AG08395 (cell line): ENCODE results near the gene KCNIP4.

Source experiments
- DNase-seq: peaks from one replicate; pipeline ENCODE4 v3.0.0; 2012; ENCODE audit warnings: mixed read lengths, low spot score

KCNIP4 gene

DNA sequence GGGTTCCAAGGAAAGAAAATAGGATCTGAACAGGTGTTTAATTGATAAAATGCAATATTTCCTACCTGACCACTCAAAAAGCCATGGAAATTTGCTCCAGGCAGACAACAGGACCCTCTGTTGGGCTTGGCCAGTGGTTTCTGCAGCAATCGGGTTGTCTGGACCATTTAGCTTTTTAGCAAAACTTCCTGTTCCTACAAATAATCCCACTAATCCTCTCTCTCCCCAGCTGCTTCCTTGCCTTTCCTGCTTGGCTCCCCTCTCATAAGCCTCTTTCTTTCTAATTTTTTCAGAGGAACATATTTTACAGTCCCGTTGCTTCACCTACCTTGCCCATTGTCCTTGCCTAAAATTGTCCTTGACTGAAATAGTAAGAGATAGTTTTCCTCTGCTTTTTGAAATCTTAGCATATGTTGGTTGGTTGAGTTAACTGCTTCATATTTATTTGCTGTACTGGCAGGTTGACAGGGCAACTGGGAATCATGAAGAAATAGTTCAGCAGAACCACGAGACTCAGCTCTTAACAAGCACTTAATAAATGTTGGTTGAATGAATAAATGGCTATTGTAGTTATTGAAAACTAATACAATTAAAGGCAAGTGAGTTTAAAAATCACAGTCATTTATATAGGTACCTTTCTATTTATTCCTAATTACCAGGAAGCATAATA, 259.8 kb downstream of the KCNIP4 start:
- no peak for DNase-seq

DNA sequence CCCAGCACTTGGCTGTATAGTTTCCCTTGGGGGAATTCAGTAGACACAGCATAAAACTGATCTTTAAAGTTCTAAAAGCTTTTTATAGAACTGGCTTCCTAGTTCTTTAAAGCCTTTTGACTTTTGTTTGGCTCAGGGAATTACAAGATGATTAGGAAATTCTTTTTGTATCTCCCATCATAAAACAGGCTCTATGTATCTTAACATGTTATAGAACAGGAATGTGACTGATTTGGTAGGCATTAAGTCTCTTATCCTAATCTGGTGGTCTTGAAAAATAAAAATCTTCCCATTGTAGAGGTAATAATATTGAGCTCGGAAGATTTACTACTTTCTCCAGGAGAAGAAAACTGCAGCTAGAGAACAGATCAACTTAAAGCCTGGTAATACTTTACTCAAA, 262.7 kb downstream of the KCNIP4 start:
- no peak for DNase-seq

DNA sequence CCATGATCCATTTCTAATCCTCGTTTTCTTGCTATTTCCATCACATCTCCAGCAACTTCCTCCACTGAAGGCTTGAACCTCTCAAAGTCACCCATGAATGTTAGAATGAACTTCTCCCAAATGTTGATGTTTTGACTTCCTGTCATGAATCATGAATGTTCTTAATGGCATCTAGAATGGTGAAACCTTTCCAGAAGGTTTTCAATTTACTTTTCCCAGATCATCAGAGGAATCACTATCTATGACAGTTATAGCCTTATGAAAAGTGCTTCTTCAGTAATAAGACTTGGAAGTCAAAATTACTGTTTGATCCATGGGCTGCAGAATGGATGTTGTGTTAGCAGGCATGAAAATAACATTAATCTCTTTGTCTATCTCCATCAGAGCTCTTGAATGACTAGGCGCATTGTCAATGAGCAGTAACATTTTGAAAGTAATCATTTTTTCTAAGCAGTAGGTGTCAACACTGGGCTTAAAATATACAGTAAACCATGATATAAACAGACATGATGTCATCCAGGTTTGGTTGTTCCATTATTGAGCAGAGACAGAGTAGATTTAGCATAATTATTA, 268.2 kb downstream of the KCNIP4 start:
- DNase-seq = no peak

DNA sequence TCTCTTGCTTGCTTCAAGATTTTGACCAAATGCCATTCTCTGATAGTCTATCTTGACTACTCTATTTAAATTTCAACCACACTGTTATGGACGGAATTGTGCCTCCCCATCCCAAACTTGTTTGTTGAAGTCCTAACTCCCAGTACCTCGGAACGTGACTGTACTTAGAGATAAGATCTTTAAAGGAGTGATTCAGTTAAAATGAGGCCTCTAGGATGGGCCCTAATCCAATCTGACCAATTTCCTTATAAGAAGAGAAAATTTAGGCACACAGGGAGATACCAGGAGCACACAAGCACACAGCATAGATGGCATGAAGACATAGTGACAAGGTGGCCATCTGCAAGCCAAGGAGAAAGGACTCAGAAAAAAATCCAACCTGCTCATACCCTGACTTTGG, 269.9 kb downstream of the KCNIP4 start:
- no peak for DNase-seq

DNA sequence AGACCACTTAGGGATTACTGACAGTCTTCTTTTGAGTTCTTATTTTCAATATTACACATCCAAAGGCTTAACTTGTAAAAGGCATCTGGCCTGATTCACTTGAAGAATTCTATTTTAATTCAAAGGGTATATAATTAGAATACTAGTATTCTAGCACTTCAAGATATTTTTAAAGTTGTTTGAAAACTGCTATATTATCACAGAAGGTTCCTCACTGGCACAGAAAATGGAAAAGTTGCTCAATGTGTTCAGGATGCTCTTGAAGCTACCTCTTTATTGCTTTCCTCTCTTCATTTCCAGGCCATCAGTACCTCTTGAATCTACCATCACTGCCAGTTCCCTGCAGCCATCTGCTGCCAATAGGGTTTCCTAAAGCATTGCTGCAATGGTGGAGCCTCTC, 271.4 kb downstream of the KCNIP4 start:
- no peak for DNase-seq

DNA sequence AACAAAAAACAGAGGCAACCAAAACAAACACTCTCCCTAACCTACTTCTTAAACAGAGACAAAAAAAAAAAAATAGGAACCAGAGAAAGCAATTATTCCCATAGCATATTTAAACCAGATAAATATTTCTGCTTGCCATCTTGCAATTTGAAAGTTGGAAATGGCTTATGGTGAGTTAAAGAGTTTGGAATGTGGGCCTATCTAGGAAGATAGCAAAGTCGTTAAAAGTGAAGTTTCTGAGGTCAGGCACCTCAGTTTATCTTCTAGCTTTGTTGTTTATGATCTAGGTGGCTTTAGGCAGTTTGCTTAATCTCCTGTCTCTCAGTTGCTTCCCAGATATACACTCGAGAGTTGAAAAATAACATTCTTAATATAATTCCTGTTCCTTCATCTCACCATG, 284.2 kb downstream of the KCNIP4 start:
- DNase-seq = no peak

DNA sequence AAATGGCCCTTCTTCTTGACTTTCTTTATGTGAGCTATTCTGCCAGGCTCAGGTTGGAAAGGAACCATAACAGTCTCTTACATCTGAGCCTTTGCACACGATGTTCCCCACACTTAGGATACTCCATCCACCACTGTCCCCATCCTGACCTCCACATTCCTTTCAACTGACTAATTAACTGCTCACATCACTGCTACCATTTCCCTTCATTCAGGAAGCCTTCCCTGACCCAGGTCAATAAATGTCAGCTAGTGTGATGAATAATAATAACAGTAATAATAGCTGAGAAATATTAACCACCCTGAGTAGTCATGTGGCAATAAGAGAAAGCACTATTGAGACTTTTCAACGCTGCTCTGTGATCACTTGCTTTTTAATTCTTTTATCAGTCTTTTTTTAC, 291.7 kb downstream of the KCNIP4 start:
- no peak for DNase-seq

DNA sequence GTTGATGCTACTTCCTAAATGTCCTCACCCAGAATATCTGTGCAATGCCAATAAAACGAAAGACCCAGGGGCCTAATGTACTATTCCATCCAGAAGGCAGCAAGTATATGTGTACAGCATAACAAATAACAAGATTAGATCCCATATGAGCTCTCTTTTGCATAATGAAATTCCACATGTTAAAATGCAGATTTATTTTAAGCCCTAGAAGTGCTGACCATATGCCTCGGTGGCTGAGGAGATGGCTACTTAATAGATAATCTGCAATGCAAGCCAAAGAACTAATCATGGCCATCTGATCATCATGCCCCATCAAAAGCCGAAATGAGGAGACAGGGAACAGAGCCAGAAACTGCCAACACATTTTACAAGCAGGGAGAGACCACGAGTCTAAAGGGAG, 293.5 kb downstream of the KCNIP4 start:
- DNase-seq = no peak

DNA sequence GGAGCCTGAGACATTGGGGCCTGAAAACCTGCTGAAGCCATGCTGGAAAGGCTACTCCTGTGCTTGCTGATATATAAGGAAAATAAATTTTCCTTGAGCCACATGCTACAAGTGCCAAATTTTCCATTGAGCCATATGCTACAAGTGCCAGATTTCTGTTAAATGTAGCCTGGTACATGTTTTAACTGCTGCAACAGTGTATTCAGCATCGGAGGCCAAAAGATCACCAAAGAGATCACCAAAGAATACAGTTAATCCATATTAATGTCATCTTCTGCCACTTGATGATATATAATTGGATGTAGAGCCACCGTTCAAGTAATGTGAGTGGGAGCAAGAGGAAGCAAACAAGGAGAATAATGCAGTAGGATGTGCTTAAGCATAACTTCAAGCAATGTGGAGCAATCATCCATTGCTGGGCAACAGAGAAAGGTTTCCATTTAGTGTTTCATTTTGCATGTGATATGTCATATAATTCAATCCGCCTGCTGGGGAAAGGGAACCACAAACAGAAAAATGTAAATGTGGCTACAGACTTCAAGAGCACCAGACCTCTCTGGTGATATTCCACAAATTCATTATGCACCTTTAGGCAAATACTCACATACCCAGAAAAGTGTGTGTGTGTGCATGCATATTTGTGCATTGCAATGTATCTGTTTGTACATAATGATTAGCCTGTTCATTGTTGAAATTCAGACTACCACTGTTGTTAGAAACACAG, 295.9 kb downstream of the KCNIP4 start:
- DNase-seq = no peak

DNA sequence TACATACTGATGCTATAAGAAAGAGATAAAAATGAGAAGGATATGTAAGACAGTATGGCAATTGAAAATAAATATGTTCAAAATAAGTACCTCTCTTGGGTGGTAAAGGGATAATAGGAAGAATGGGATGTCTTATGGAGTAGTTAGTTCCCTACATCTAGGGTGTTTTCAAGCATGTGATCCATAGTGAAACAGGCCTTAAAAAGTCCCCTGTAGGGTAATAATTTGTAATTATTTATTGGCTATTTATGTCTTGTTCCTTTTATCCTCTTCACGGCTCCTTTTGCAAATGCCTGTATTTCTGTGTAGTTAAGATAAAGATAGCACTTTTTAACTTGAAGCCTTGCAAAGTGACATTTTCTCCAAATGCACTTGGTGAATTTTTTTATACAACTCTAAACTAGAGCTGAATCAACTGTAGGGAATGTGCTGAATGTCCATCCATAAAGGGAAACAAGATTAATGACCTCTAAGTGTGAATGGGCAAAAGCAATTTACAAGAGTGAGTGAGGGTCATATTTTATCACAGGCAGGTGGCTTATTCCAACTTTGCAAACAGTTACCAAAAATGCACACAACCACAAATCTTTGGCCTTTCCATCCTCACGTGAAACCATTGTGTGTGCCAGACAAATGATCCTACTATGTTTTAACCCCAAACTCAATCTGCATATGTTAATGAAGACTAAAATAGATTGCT, 299.0 kb downstream of the KCNIP4 start:
- no peak for DNase-seq

DNA sequence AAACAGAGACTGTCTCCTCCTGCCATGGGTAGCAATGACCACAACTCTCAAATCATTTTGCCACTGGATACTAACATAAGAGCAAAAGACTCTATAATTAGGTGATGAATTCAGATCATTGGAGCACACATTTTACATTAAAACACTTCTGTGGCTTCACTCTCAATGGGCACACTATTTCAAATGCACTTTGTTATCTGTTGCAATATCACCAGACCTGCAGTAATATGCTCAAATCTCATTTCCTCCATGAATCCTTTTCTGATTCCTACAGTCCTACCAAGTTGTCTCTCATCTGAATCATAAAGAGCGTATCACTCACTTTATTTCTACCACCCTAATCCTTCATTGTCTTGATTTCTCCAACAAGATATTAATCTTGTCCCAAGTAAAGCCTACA, 302.8 kb downstream of the KCNIP4 start:
- DNase-seq = no peak

DNA sequence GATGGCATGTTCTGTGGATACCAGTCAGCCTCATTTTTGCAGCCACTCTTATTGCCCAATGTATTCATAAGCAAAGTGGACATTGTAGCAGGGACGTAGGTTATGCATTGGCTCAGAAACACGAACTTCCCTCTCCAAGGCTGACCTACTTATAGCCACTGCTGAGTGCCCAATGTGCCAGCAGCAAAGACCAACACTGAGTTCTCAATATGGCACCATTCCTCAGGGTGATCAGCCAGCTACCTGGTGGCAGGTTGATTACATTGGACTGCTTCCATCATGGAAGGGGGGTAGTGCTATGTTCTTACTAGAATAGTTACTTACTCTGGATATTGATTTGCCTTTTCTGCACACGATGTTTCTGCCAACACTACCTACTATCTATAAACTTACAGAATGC, 306.9 kb downstream of the KCNIP4 start:
- DNase-seq = no peak

DNA sequence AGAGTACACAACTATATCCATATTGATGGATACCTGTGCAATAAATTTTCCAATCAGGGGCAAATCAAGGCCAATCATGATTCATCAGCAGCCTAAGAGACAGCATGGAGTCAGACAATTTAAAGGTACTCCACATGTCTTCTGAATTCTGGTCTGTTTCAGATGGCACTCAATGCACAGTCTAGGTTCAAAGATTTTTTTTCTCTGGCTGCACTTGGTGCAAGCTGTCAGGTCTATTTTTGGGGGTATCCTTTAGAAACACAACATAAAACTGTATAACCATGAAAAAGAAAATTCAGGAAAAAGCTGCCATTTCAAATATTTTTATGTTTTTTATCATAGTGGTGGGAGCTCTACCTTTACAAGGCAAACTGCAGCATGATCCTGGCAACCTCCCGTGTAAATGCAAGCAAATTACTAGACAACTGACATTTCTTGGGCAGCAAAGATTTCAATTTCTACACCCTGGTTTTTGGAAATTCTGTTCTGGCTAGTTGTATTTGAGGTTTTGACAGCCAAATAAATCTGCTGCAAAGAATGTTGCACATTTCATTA, 310.3 kb downstream of the KCNIP4 start:
- no peak for DNase-seq

DNA sequence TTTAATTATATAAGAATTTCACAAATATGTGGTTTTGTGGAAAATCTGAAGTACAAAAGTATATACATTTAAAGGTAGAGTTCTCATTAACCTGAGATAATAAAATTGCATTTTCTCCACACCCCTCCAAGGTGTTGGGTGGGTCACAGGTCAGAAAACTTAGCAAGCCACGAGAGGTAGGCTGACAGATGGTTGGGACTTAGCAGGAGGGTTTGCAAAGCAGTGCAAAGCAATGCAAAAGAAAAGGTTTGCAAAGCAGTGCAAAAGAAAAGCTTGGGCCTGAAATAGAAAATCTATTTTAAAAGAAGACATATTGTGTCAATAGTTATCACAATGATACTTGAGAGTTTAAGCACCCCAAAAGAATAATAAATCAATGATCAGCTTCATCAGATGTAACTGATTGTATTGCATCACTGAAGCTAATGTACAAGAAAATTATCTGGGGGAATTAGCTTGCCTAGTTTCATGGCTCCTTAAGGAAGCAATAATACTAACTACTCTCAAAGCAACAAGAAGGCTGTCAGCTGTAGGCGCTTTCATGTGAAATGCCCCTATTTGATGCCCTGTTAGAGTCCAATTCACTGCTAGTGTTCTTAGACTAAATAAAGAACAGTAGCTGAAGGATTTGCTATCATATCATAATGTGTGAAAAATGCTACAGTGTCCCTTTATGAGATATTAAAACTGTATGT, 319.5 kb downstream of the KCNIP4 start:
- DNase-seq = no peak

DNA sequence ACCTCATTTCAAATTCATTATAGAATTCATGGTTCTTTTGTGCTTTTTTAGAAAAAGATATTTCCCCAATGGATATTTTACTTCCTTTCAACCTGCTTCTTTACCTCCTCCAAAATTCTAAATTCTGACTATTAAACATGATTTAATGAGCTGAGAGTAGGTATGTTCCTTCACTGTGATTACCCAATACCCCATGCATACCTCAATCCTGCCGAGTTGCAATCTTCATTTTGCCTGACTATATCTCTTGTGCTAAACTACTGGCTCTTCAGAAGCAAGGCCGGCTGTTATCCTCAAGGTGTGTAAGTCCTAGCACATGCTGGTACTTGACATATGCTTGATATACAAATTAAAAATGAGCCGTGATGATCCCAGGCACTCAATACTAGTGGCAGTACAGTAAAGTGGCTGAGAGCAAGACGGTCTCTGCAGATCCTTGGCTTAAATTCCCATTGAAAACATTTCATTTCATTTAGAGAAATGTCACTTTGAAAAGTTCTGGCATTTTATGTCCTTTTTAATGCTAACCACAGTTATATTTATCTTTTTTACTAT, 320.4 kb downstream of the KCNIP4 start:
- DNase-seq = no peak

DNA sequence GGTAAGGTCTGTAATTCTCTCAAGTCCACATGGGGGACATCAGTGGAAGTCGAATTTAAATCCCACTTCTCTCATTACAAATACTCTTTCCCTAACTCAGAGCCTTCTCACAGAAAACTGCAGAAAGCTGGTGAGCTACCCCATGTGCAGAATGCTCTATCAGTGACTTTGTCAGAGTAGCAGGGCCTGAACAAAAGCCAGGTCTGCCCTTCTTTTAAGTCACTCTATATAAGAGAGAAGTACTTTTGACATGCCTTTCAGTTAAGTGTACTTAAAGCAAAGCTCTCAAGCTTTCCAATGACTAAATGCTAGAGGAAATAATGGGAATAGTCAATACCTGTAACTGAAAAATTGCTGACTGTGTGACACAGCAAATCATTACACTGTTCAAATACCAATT, 323.1 kb downstream of the KCNIP4 start:
- DNase-seq = no peak

DNA sequence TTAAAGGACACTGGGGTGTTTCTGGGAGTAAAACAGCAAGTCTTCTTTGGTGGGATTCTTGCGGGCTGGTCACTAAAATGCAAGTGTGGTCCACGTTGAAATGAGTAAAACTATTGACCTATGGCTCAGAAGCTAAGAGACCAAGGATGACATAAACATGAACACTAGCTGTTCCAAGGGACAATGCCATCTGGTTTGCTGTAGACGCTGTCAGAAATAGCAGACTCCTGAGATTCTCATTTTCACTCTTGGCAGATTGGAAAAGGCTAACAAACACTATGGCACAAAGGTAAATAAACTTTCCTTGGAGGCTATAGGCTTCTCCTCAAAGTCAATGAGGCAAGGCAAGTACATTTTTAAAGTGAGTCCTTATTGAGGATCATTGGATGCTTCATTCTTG, 343.6 kb downstream of the KCNIP4 start:
- no peak for DNase-seq

DNA sequence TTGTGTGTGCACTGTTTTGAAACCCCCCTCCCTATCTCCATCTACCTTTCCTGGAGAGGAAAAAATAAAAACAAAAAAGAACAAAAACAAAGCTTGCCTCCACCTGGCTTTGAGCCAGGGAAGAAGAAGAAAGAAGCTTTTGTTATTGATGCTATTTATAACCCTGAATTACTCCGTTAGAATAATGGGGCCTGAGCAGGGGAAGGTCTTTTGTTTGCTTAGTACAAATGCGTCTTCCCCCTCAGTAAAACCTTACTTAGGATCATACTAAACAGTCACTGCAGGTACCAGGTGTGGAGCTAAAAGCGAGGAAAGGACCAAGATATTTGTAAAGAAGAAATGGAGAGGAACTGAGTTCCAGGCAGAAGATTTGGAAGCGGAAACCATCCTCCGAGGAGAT, 352.1 kb downstream of the KCNIP4 start:
- no peak for DNase-seq

DNA sequence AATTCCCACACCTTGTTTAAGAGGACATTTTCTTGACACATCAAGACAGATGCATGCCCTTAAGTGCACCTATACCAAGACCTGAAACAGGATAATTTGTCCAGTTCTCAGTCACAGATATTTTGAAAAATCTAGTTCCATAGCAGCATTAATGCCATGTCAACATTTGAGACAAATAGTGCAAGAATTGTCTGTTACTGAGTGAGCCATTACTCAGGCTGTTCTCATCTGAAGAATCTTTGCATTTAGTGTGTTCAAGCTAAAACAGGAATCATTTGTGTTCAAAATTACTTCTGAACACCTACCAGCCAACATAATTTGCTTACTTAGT, 354.9 kb downstream of the KCNIP4 start:
- no peak for DNase-seq

DNA sequence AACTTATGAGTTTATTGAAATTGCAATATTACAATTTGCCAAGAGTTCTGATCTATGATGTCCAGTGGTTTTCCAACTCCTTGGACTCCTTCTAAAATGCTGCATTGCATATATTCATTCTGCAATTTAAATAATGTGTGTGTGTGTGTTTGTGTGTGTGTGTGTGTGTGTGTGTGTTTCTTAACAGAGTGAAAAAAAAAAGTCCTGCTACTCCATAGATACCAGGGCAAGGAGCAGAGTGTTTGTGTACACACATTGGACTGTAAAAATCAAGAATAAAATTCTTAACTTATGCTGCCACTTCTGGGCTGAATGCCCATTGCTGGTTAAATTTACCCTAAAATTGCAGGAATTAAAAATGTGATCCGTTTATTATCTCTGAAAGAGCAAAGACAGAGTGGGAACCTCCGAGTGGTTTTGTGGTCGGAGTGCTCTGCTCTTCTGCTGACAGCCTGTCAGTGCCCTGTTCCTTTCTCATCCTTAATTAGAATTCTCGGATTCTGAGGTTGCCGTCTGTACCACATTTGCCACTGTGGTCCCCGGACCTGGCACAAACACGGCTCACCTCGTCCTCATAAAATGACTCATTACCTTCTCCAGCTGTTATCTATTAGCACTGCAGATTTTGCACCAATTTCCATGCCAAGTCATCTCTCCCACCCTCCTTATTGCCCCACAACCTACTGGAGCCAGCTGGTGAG, 355.5 kb downstream of the KCNIP4 start:
- no peak for DNase-seq

DNA sequence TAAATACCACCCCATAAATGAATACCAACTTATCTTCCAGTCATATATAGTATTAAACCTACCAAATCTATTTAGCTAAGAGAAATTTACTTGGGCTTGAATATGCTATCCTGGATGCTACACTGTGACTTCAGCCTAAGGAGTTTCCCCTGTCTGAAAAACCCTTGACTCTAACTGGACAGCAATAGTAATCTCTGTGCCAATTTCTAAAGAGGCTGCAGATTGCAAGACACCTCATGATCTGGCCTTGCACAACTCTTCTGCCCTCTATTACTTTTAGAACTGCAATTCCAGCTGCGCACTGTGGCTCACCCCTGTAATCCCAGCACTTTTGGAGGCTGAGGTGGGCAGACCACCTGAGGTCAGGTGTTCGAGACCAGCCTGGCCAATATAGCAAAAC, 371.5 kb downstream of the KCNIP4 start:
- no peak for DNase-seq
